Mesendoderm (in vitro differentiated cells): Measurements from ENCODE around the gene PLPPR1.
"Not testable (repeated sequence)": the region's sequence is repeated elsewhere in the genome, so short reads cannot be mapped to it uniquely, and the experiment has no call there.

Experiments
- DNase-seq: peaks from one replicate; pipeline ENCODE4 v3.0.0; 2013
- H2AK5ac ChIP-seq: 2 replicates; pipeline ENCODE4 v1.6.1; 2013; ENCODE audit warnings: low read length, inconsistent platforms
- H2BK120ac ChIP-seq: 2 replicates; pipeline ENCODE4 v1.6.1; 2013; ENCODE audit warnings: low read depth, mild to moderate bottlenecking, low read length, moderate library complexity, mixed read lengths
- H2BK15ac ChIP-seq: replicated peaks from 2 replicates; pipeline ENCODE4 v1.6.1; 2013; ENCODE audit warnings: low read depth, mild to moderate bottlenecking, moderate library complexity
- H2BK5ac ChIP-seq: 2 replicates; pipeline ENCODE4 v1.6.1; 2013; ENCODE audit warnings: low read length, inconsistent platforms
- H3K18ac ChIP-seq: 2 replicates; pipeline ENCODE4 v1.6.1; 2013; ENCODE audit warnings: mild to moderate bottlenecking, low read length, mixed read lengths
- H3K23ac ChIP-seq: one replicate; pipeline ENCODE4 v1.6.1; 2013; ENCODE audit warnings: low read length
- H3K27ac ChIP-seq: 2 replicates; pipeline ENCODE4 v1.5.1; 2013; ENCODE audit warnings: low read depth, mild to moderate bottlenecking, inconsistent platforms, low read length, moderate library complexity
- H3K27me3 ChIP-seq: 2 replicates; pipeline ENCODE4 v1.6.1; 2013; ENCODE audit warnings: low read length, control low read depth, mild to moderate bottlenecking, inconsistent platforms; ENCODE audit not compliant: insufficient read depth, poor library complexity
- H3K36me3 ChIP-seq: 2 replicates; pipeline ENCODE4 v1.6.1; 2013; ENCODE audit warnings: low read length, inconsistent platforms; ENCODE audit not compliant: control insufficient read depth, insufficient read depth
- H3K4ac ChIP-seq: one replicate; pipeline ENCODE4 v1.6.1; 2013; ENCODE audit warnings: low read depth, mild to moderate bottlenecking, low read length, moderate library complexity
- H3K4me1 ChIP-seq: 2 replicates; pipeline ENCODE4 v1.6.1; 2013; ENCODE audit warnings: low read depth, low read length, inconsistent platforms; ENCODE audit not compliant: control insufficient read depth
- H3K4me2 ChIP-seq: 2 replicates; pipeline ENCODE4 v1.6.1; 2013; ENCODE audit warnings: low read length
- H3K4me3 ChIP-seq: 2 replicates; pipeline ENCODE4 v1.5.1; 2013; ENCODE audit warnings: mild to moderate bottlenecking, low read length
- H3K56ac ChIP-seq: one replicate; pipeline ENCODE4 v1.6.1; 2013; ENCODE audit warnings: low read length
- H3K79me1 ChIP-seq: 2 replicates; pipeline ENCODE4 v1.6.1; 2013; ENCODE audit warnings: low read length, inconsistent platforms
- H3K79me2 ChIP-seq: 2 replicates; pipeline ENCODE4 v1.6.1; 2013; ENCODE audit warnings: mild to moderate bottlenecking, low read length; ENCODE audit not compliant: control insufficient read depth, insufficient read depth
- H3K9ac ChIP-seq: 2 replicates; pipeline ENCODE4 v1.6.1; 2013; ENCODE audit warnings: low read length, inconsistent platforms
- H4K5ac ChIP-seq: one replicate; pipeline ENCODE4 v1.6.1; 2013; ENCODE audit warnings: low read length
- H4K8ac ChIP-seq: one replicate; pipeline ENCODE4 v1.6.1; 2013; ENCODE audit warnings: low read depth, mild to moderate bottlenecking, control low read depth, low read length, moderate library complexity
- WGBS: extraction: QIAGEN DNeasy Blood & Tissue Kit; methylation state at CpG from one replicate; pipeline ENCODE4 v1.1.7; 2013; ENCODE audit warnings: low lambda C conversion rate, missing lambda C conversion rate; ENCODE audit not compliant: insufficient coverage; ENCODE audit errors: extremely low coverage; 5-methylcytosine and 5-hydroxymethylcytosine counted together

The PLPPR1 gene

DNA sequence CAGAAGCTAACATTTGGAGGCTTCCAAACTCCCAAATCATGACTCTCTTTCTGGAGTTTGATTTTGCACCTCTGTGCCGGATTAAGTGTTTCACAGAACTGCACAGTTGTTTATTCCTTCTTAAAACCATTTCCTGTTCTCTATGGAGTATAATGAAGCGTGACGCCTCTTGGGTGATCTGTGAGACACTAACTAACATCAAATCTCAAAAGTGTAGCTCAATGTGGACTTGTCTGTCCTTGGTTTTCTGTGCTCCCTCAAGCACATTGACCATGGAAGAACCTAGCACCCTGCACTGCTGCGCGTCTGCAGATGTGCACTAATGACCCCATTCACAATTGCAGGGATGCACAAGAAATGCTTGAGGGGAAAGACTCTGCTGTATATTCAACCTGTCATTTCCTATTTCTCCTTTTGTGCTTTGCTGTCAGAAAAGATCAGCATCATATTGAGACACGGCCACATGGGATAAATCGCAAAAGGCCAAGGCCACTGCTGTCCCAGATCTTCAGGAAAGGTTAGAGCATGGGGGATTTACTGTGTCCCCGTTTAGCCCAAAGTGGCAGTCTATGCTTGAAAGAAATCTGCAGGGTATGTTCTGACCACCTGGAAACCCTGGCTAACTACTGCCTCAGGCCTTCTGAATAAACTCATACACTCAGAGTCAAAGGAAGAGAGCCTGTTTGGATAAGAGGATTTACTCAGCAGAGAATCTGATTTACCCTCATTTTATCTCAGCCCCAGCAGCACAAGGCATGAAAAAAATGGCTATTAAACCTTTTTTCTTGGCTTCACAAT is 246.6 kb downstream of the PLPPR1 start:
- no peaks in the 10 kb centered on the region for H3K27me3 ChIP-seq
- DNase-seq: no peak
- no peak overlapping the region for H3K9ac ChIP-seq
- no peak overlapping the region for H4K5ac ChIP-seq
- H3K4me3 ChIP-seq: no peak overlapping the region
- H2BK5ac ChIP-seq: no peak overlapping the region
- H3K23ac ChIP-seq: no peak overlapping the region
- H3K27ac ChIP-seq: no peak overlapping the region
- no peak overlapping the region for H4K8ac ChIP-seq
- no peak overlapping the region for H2BK120ac ChIP-seq
- H3K4me2 ChIP-seq: no peak overlapping the region
- H2AK5ac ChIP-seq: no peak overlapping the region
- no peak overlapping the region for H2BK15ac ChIP-seq
- H3K4me1 ChIP-seq: peaks cover 3% of the 10 kb centered on the region
- no peaks in the 10 kb centered on the region for H3K36me3 ChIP-seq
- H3K56ac ChIP-seq: no peak overlapping the region
- H3K4ac ChIP-seq: no peak overlapping the region
- no peaks in the 10 kb centered on the region for H3K79me2 ChIP-seq
- no CpG with 5 or more reads among the region's 8 CpGs for WGBS
- H3K18ac ChIP-seq: no peak overlapping the region
- no peaks in the 10 kb centered on the region for H3K79me1 ChIP-seq

DNA sequence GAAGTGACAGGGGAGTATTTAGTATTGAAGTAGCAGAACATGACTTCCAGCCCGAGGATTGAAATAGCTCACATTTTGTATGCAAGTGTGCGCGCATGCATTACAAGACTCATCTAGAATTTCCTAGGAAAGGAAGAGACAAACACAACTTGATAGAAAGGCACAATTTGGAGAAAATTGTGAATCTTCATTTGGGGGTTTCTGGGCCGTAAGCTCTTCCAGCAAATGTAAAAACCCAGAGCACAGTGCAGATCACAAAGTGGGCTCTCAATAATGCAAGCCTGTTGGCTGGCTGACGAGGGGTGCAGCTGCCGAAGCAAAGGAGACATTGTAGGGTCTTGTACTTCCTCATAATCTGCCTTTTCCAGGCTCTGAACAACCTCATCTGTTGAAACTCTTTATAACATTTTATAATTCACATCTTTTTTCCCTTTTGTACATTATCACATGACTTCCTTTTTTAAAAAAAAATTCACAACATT is 247.3 kb downstream of the PLPPR1 start:
- no peak for DNase-seq
- no peak overlapping the region for H3K27ac ChIP-seq
- no peaks in the 10 kb centered on the region for H3K79me1 ChIP-seq
- no peaks in the 10 kb centered on the region for H3K36me3 ChIP-seq
- H3K9ac ChIP-seq: no peak overlapping the region
- H3K4ac ChIP-seq: no peak overlapping the region
- H2AK5ac ChIP-seq: no peak overlapping the region
- no peak overlapping the region for H3K18ac ChIP-seq
- no peak overlapping the region for H2BK120ac ChIP-seq
- H4K5ac ChIP-seq: no peak overlapping the region
- no peak overlapping the region for H3K4me3 ChIP-seq
- H4K8ac ChIP-seq: no peak overlapping the region
- no peak overlapping the region for H2BK5ac ChIP-seq
- H3K56ac ChIP-seq: no peak overlapping the region
- no peak overlapping the region for H2BK15ac ChIP-seq
- H3K79me2 ChIP-seq: no peaks in the 10 kb centered on the region
- no CpG with 5 or more reads among the region's 6 CpGs for WGBS
- H3K27me3 ChIP-seq: no peaks in the 10 kb centered on the region
- no peak overlapping the region for H3K4me2 ChIP-seq
- no peak overlapping the region for H3K23ac ChIP-seq
- H3K4me1 ChIP-seq: peaks cover 3% of the 10 kb centered on the region

DNA sequence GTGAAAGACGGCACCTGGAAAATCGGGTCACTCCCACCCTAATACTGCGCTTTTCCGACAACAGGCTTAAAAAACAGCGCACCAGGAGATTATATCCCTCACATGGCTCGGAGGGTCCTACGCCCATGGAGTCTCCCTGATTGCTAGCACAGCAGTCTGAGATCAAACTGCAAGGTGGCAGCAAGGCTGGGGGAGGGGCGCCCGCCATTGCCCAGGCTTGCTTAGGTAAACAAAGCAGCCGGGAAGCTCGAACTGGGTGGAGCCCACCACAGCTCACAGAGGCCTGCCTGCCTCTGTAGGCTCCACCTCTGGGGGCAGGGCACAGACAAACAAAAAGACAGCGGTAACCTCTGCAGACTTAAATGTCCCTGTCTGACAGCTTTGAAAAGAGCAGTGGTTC is 262.5 kb downstream of the PLPPR1 start:
- not testable (repeated sequence) for H3K9ac ChIP-seq, H2AK5ac ChIP-seq, H3K23ac ChIP-seq, H3K79me2 ChIP-seq, H3K27ac ChIP-seq, H4K5ac ChIP-seq, H2BK5ac ChIP-seq, H4K8ac ChIP-seq, H3K4me1 ChIP-seq, H3K36me3 ChIP-seq, H3K27me3 ChIP-seq, H3K56ac ChIP-seq, H3K4ac ChIP-seq, H2BK120ac ChIP-seq, H3K4me2 ChIP-seq, H3K4me3 ChIP-seq, DNase-seq, H3K18ac ChIP-seq, H2BK15ac ChIP-seq, H3K79me1 ChIP-seq
- WGBS: no CpG with 5 or more reads among the region's 12 CpGs

DNA sequence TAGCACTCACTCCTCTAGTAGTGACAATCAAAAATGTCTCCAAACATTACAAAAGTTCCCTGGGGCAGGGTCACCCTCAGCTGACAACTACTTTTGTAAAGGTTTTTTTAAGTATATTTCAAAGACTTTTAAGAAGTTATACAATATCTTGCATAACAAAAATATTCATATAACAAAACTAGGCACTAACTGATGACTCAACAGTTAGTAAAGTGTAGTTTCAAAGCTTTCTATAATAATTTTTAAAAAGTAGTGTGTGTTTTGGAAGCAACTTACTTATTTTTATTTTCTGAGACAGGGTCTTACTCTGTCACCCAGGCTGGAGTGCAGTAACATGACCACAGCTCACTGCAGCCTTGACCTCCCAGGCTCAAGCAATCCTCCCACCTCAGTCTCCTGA is 271.4 kb downstream of the PLPPR1 start:
- Histone ChIP-seq H3K27ac (no peak overlapping the region), H4K8ac (no peak overlapping the region), H4K5ac (no peak overlapping the region), H3K27me3 (no peaks in the 10 kb centered on the region), H3K4ac (no peak overlapping the region), H3K79me1 (no peaks in the 10 kb centered on the region), H3K36me3 (no peaks in the 10 kb centered on the region), H3K4me3 (no peak overlapping the region), H3K4me2 (no peak overlapping the region), H2AK5ac (no peak overlapping the region), H2BK5ac (no peak overlapping the region), H3K56ac (no peak overlapping the region), H3K4me1 (no peaks in the 10 kb centered on the region), H2BK15ac (no peak overlapping the region), H2BK120ac (no peak overlapping the region), H3K9ac (no peak overlapping the region), H3K79me2 (no peaks in the 10 kb centered on the region), H3K18ac (no peak overlapping the region), H3K23ac (no peak overlapping the region)
- DNase-seq: no peak

DNA sequence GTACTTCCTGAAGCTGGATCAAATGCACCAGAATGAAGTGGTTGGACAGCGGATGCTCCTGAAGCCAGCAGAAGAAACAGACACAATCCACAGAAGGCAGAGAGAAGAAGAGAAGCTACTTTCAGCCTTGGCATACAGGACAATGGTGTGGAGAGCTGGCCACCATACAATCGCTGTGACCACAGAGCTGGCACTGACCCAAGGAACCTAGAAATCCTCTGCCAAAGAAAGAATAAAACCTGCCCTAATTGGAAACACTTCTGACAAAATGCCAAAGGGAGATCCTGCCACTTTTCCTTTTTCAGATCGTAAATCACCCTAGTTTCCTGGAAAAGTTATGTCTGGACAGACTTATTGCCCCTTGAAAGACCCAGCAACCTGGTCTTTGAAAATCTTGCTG is 278.5 kb downstream of the PLPPR1 start:
- H4K8ac ChIP-seq: no peak overlapping the region
- no peak overlapping the region for H2BK120ac ChIP-seq
- H2AK5ac ChIP-seq: no peak overlapping the region
- no peak overlapping the region for H3K27ac ChIP-seq
- H3K27me3 ChIP-seq: no peaks in the 10 kb centered on the region
- H3K4me1 ChIP-seq: no peaks in the 10 kb centered on the region
- no peak overlapping the region for H3K18ac ChIP-seq
- DNase-seq: no peak
- H3K23ac ChIP-seq: no peak overlapping the region
- no peak overlapping the region for H3K9ac ChIP-seq
- H3K4me2 ChIP-seq: no peak overlapping the region
- H2BK15ac ChIP-seq: no peak overlapping the region
- H3K36me3 ChIP-seq: no peaks in the 10 kb centered on the region
- no peak overlapping the region for H3K56ac ChIP-seq
- no peak overlapping the region for H4K5ac ChIP-seq
- no peak overlapping the region for H3K4me3 ChIP-seq
- no peak overlapping the region for H2BK5ac ChIP-seq
- no peaks in the 10 kb centered on the region for H3K79me1 ChIP-seq
- no peak overlapping the region for H3K4ac ChIP-seq
- no peaks in the 10 kb centered on the region for H3K79me2 ChIP-seq
- no CpG with 5 or more reads among the region's 3 CpGs for WGBS
